ENCODE measurements around the gene TP53TG3B.
"Not testable (repeated sequence)": the region's sequence is repeated elsewhere in the genome, so short reads cannot be mapped to it uniquely, and the experiment has no call there.

- TF ChIP-seq, protein P1, sequence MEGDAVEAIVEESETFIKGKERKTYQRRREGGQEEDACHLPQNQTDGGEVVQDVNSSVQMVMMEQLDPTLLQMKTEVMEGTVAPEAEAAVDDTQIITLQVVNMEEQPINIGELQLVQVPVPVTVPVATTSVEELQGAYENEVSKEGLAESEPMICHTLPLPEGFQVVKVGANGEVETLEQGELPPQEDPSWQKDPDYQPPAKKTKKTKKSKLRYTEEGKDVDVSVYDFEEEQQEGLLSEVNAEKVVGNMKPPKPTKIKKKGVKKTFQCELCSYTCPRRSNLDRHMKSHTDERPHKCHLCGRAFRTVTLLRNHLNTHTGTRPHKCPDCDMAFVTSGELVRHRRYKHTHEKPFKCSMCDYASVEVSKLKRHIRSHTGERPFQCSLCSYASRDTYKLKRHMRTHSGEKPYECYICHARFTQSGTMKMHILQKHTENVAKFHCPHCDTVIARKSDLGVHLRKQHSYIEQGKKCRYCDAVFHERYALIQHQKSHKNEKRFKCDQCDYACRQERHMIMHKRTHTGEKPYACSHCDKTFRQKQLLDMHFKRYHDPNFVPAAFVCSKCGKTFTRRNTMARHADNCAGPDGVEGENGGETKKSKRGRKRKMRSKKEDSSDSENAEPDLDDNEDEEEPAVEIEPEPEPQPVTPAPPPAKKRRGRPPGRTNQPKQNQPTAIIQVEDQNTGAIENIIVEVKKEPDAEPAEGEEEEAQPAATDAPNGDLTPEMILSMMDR (conservative IDR thresholded peaks at IDR 0.05; ENCODE audit: low read depth, low read length), result not testable (repeated sequence)
- not testable (repeated sequence) for TF ChIP-seq POLR2A (IDR thresholded peaks at IDR 0.05; ENCODE audit: low read depth, low read length); SMC3 (IDR thresholded peaks at IDR 0.05; ENCODE audit: low read depth, low read length); MAFK (IDR thresholded peaks at IDR 0.05; ENCODE audit: low read depth, low read length); MAZ (IDR thresholded peaks at IDR 0.05; ENCODE audit: borderline replicate concordance, low read depth, low read length); FOS (IDR thresholded peaks at IDR 0.05; ENCODE audit: low read depth, low read length); CEBPB (IDR thresholded peaks at IDR 0.05; ENCODE audit: low read depth, low read length); BHLHE40 (IDR thresholded peaks at IDR 0.05; ENCODE audit: low read depth, low read length); RAD21 (IDR thresholded peaks at IDR 0.05; ENCODE audit: low read length); RFX5 (IDR thresholded peaks at IDR 0.05; ENCODE audit: low read depth, low read length)
Observed at GRCh38 chr16:33336226-33337012, 24.2 kb upstream of the TP53TG3B start.

Data from IMR-90 (cell line).